ENCODE measurements around the gene MAF.

DNA sequence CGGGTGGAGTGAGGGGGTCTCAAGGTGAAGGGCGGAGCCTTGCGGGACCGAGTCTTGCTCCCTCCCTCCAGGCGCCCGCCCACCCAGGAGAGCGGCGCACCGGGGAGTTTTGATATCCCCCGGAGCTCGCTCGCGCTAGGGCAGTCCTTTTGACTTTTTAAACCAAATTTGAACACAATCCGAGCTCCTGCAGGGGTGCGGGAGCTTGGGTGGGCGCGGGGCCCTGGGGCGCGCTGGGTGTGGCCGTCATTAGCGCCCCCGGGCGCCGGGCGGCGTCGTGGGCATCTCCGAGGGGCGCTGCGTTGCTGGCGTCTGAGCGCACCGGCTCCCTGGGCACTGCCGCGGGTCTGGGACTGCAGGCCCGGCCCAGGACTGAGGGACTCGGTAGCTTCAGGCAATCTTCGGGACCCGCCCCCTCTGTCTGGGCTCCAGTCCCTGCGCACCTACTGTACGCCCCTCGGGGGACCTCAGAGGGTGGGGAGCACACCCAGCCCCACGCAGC is 10.9 kb downstream of the MAF start:
- TF ChIP-seq, protein P1, sequence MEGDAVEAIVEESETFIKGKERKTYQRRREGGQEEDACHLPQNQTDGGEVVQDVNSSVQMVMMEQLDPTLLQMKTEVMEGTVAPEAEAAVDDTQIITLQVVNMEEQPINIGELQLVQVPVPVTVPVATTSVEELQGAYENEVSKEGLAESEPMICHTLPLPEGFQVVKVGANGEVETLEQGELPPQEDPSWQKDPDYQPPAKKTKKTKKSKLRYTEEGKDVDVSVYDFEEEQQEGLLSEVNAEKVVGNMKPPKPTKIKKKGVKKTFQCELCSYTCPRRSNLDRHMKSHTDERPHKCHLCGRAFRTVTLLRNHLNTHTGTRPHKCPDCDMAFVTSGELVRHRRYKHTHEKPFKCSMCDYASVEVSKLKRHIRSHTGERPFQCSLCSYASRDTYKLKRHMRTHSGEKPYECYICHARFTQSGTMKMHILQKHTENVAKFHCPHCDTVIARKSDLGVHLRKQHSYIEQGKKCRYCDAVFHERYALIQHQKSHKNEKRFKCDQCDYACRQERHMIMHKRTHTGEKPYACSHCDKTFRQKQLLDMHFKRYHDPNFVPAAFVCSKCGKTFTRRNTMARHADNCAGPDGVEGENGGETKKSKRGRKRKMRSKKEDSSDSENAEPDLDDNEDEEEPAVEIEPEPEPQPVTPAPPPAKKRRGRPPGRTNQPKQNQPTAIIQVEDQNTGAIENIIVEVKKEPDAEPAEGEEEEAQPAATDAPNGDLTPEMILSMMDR (IDR thresholded peaks at IDR 0.05; ENCODE audit: poor library complexity, severe bottlenecking) = no peak
- TF ChIP-seq TAF1 (IDR thresholded peaks at IDR 0.05; ENCODE audit: low read depth) (no peak), POLR2AphosphoS5 (IDR thresholded peaks at IDR 0.05) (no peak), MXI1 (conservative IDR thresholded peaks at IDR 0.05; ENCODE audit: poor library complexity, severe bottlenecking) (no peak), RAD21 (conservative IDR thresholded peaks at IDR 0.05) (no peak), EP300 (conservative IDR thresholded peaks at IDR 0.05; ENCODE audit: poor library complexity, severe bottlenecking) (no peak), EZH2 (IDR thresholded peaks at IDR 0.05; ENCODE audit: borderline replicate concordance, insufficient read depth, low read length, poor library complexity, severe bottlenecking) (no peak)
- TF ChIP-seq, protein P2, sequence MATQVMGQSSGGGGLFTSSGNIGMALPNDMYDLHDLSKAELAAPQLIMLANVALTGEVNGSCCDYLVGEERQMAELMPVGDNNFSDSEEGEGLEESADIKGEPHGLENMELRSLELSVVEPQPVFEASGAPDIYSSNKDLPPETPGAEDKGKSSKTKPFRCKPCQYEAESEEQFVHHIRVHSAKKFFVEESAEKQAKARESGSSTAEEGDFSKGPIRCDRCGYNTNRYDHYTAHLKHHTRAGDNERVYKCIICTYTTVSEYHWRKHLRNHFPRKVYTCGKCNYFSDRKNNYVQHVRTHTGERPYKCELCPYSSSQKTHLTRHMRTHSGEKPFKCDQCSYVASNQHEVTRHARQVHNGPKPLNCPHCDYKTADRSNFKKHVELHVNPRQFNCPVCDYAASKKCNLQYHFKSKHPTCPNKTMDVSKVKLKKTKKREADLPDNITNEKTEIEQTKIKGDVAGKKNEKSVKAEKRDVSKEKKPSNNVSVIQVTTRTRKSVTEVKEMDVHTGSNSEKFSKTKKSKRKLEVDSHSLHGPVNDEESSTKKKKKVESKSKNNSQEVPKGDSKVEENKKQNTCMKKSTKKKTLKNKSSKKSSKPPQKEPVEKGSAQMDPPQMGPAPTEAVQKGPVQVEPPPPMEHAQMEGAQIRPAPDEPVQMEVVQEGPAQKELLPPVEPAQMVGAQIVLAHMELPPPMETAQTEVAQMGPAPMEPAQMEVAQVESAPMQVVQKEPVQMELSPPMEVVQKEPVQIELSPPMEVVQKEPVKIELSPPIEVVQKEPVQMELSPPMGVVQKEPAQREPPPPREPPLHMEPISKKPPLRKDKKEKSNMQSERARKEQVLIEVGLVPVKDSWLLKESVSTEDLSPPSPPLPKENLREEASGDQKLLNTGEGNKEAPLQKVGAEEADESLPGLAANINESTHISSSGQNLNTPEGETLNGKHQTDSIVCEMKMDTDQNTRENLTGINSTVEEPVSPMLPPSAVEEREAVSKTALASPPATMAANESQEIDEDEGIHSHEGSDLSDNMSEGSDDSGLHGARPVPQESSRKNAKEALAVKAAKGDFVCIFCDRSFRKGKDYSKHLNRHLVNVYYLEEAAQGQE (IDR thresholded peaks at IDR 0.05; ENCODE audit: borderline replicate concordance) = no peak
